HepG2 (cell line): ENCODE data around the gene TSHZ2. TPM values are rescaled to one million over a fixed set of nuclear protein-coding genes. Genes with fewer than 3 reads are reported as not detected.

Experiments used
- ATAC-seq: fragments of 200-7000 bp; cut with Tn5 transposase; 3 replicates; pipeline ENCODE4 v1.9.1; 2020; ENCODE audit warnings: mild to moderate bottlenecking, moderate library complexity
- BruUV-seq: library from RNA; stranded (reverse); fragments of 400-500 nt; replicated peaks from 2 replicates; lab custom pipeline; 2021; lab: Mats Ljungman, UMichigan
- CTCF ChIA-PET: fragments of 300-600 bp; formaldehyde crosslinking; extraction: SDS; loops from one replicate; lab custom pipeline; 2021; ENCODE audit warnings: low total read pairs, inconsistent platforms, low intra/inter-chr PET ratio; lab: Yijun Ruan, JAX
- POLR2A ChIA-PET: fragments of 350-600 bp; sonication (Branson Sonifier 250); formaldehyde crosslinking; loops from one replicate; lab custom pipeline; 2020; ENCODE audit warnings: antibody characterized with exemption, inconsistent platforms; lab: Yijun Ruan, JAX
- DNase-seq: peaks from one replicate; pipeline ENCODE4 v3.0.0-alpha.2; 2015; ENCODE audit warnings: low spot score
- FAIRE-seq: peaks from 3 replicates; lab custom pipeline; 2011; peaks lifted over from hg19 to GRCh38; lab: Jason Lieb, UNC
- H2AFZ ChIP-seq: one replicate; pipeline ENCODE4 v1.6.1; 2011; ENCODE audit warnings: low read length, inconsistent platforms
- H3K27ac ChIP-seq: fragments of 300-600 bp; 3 replicates; pipeline ENCODE4 v1.8.0; 2011; ENCODE audit warnings: mixed run types, mild to moderate bottlenecking, mixed read lengths, low read length, inconsistent platforms; ENCODE audit not compliant: insufficient read depth; ENCODE audit errors: extremely low read length
- H3K27me3 ChIP-seq, 2 experiments: fragments of 200-600 bp in 1 of 2; 2 replicates in 1 of 2; 3 replicates in 1 of 2; pipeline versions ENCODE4 v1.6.0 to v1.8.0; 2011; ENCODE audit warnings: low read length in 2 of 2, mild to moderate bottlenecking in 2 of 2, moderate library complexity in 2 of 2, inconsistent platforms in 1 of 2; ENCODE audit not compliant: insufficient read depth in 2 of 2, control insufficient read depth in 1 of 2
- H3K36me3 ChIP-seq, 2 experiments: fragments of 200-600 bp in 1 of 2; replicated peaks in 1 of 2; 2 replicates in 1 of 2; 3 replicates in 1 of 2; pipeline versions ENCODE4 v1.5.1 to v1.8.0; 2011; ENCODE audit warnings: low read length in 2 of 2, inconsistent platforms in 1 of 2; ENCODE audit not compliant: insufficient read depth in 2 of 2, control insufficient read depth in 1 of 2
- H3K4me1 ChIP-seq: 2 replicates; pipeline ENCODE4 v1.5.1; 2012; ENCODE audit warnings: low read length, inconsistent platforms; ENCODE audit not compliant: insufficient read depth
- H3K4me2 ChIP-seq: 2 replicates; pipeline ENCODE4 v1.6.0; 2011; ENCODE audit warnings: low read depth, low read length, inconsistent platforms
- H3K4me3 ChIP-seq, 3 experiments: fragments of 200-600 bp in 1 of 3; sonication (generic), shearing (Covaris generic) in 1 of 3; replicated peaks in 1 of 3; 2 replicates each; pipeline ENCODE4 v1.5.1; 2011 to 2016; ENCODE audit warnings: low read length in 3 of 3, inconsistent platforms in 2 of 3, low read depth in 2 of 3, mild to moderate bottlenecking in 2 of 3, control low read depth in 1 of 3, mixed read lengths in 1 of 3; ENCODE audit not compliant: insufficient read depth in 1 of 3
- H3K79me2 ChIP-seq: one replicate; pipeline ENCODE4 v1.6.1; 2011; ENCODE audit warnings: low read length, inconsistent platforms; ENCODE audit not compliant: insufficient read depth
- H3K9ac ChIP-seq: 2 replicates; pipeline ENCODE4 v1.6.0; 2011; ENCODE audit warnings: mild to moderate bottlenecking, low read depth, low read length, inconsistent platforms; ENCODE audit not compliant: insufficient read depth
- H3K9me3 ChIP-seq: 2 replicates; pipeline ENCODE4 v1.5.1; 2012; ENCODE audit warnings: mild to moderate bottlenecking, low read length
- H4K20me1 ChIP-seq: 2 replicates; pipeline ENCODE4 v1.6.0; 2011; ENCODE audit warnings: inconsistent platforms, mild to moderate bottlenecking, low read length, moderate library complexity; ENCODE audit not compliant: insufficient read depth
- ATF7 ChIP-seq, 2 experiments: fragments of 450-650 bp in 1 of 2; sonication (generic) in 1 of 2; formaldehyde crosslinking in 1 of 2; IDR thresholded peaks; 2 replicates each; pipeline versions ENCODE4 v1.4.0 to v1.6.1; 2016 to 2020; ENCODE audit warnings: antibody characterized with exemption in 1 of 2, mild to moderate bottlenecking in 1 of 2, missing genetic modification reagents in 1 of 2
- CC2D1A ChIP-seq: sonication (generic); formaldehyde crosslinking; IDR thresholded peaks from 2 replicates; pipeline ENCODE4 v1.8.1; 2023; ENCODE audit warnings: mild to moderate bottlenecking, missing genetic modification reagents
- CCDC6 ChIP-seq: sonication (generic); formaldehyde crosslinking; IDR thresholded peaks from 2 replicates; pipeline ENCODE4 v1.8.1; 2022; ENCODE audit warnings: mild to moderate bottlenecking, missing genetic modification reagents, moderate library complexity
- GLI4 ChIP-seq: sonication (generic); formaldehyde crosslinking; IDR thresholded peaks from 2 replicates; pipeline ENCODE4 v1.5.1; 2020; ENCODE audit warnings: missing genetic modification reagents, mild to moderate bottlenecking, moderate library complexity, borderline replicate concordance
- JUN ChIP-seq: sonication (generic); formaldehyde crosslinking; IDR thresholded peaks from 2 replicates; pipeline ENCODE4 v1.4.0; 2020; ENCODE audit warnings: mild to moderate bottlenecking, missing genetic modification reagents
- MAZ ChIP-seq, 2 experiments: sonication (generic) in 1 of 2; formaldehyde crosslinking in 1 of 2; IDR thresholded peaks; 2 replicates each; pipeline versions ENCODE4 v1.5.0 to v1.6.1; 2012 to 2020; ENCODE audit warnings: low read depth in 2 of 2, mild to moderate bottlenecking in 2 of 2, borderline replicate concordance in 1 of 2, improper control_type of control experiment in 1 of 2, low read length in 1 of 2, missing genetic modification reagents in 1 of 2, moderate library complexity in 1 of 2
- ZNF343 ChIP-seq: sonication (generic); formaldehyde crosslinking; IDR thresholded peaks from 2 replicates; pipeline ENCODE4 v1.4.0; 2020; ENCODE audit warnings: mild to moderate bottlenecking, missing genetic modification reagents
- ZNF441 ChIP-seq: sonication (generic); formaldehyde crosslinking; IDR thresholded peaks from 2 replicates; pipeline ENCODE4 v1.7.0; 2021; ENCODE audit warnings: missing genetic modification reagents, borderline replicate concordance
- ZNF616 ChIP-seq: sonication (generic); formaldehyde crosslinking; IDR thresholded peaks from 2 replicates; pipeline ENCODE4 v1.5.0; 2020; ENCODE audit warnings: low read depth, mild to moderate bottlenecking, missing genetic modification reagents
- ZNF770 ChIP-seq: sonication (generic); formaldehyde crosslinking; IDR thresholded peaks from 2 replicates; pipeline ENCODE4 v1.5.0; 2020; ENCODE audit warnings: mild to moderate bottlenecking, missing genetic modification reagents
- ZNF773 ChIP-seq: sonication (generic); formaldehyde crosslinking; IDR thresholded peaks from 2 replicates; pipeline ENCODE4 v1.4.0; 2020; ENCODE audit warnings: missing genetic modification reagents, borderline replicate concordance
- ZSCAN31 ChIP-seq: sonication (generic); formaldehyde crosslinking; IDR thresholded peaks from 2 replicates; pipeline ENCODE4 v1.5.0; 2020; ENCODE audit warnings: low read depth, mild to moderate bottlenecking, missing genetic modification reagents
- WGBS: methylation state at CpG from one replicate; pipeline ENCODE4 v1.1.6; 2017; ENCODE audit warnings: low lambda C conversion rate; 5-methylcytosine and 5-hydroxymethylcytosine counted together
- in situ Hi-C: cut with HindIII; loops from 2 replicates; pipeline ENCODE4 v1.10.0; 2017; ENCODE audit warnings: low pct_unique_long_range_greater_than_20kb; ENCODE audit not compliant: extremely low pct_ligation_motif_present
- intact Hi-C: fragments of 100-400 bp; cut with micrococcal nuclease; formaldehyde crosslinking; loops from one replicate; pipeline ENCODE4 v1.10.0; 2022; ENCODE audit not compliant: unreplicated experiment
- polyA plus RNA-seq, 8 experiments: library from polyadenylated mRNA; depleted of rRNA in 3 of 8; stranded (reverse) in 7 of 8; unstranded in 1 of 8; fragments of >200 nt; fragmentation: Illumina TruSeq in 4 of 8; extraction: Trizol in 4 of 8; gene quantifications; 2 replicates each; pipeline versions ENCODE4 v1.2.1 to v1.2.3, GENCODE V29; 2011 to 2016; ENCODE audit warnings: low read depth in 4 of 8, missing spikeins in 1 of 8, mixed read lengths in 1 of 8; ENCODE audit not compliant: insufficient read depth in 1 of 8
- total RNA-seq, 5 experiments: library from RNA; depleted of rRNA; stranded (reverse); fragments of >200 nt; fragmentation: Illumina TruSeq; extraction: Trizol; gene quantifications; 2 replicates each; pipeline ENCODE4 v1.2.3, GENCODE V29; 2016; ENCODE audit warnings: low read depth in 1 of 5
- TF ChIP-seq, protein P1 (sequence below): sonication (generic); formaldehyde crosslinking; IDR thresholded peaks from 2 replicates; pipeline ENCODE4 v1.4.0; 2020; ENCODE audit warnings: mild to moderate bottlenecking, missing genetic modification reagents

TSHZ2 gene
- total and polyA plus RNA-seq, 2 of the 13 experiments (the other 11 are each of a cell fraction or from before 2014, with no cell fraction given): 0.01 TPM; not detected in 1

DNA sequence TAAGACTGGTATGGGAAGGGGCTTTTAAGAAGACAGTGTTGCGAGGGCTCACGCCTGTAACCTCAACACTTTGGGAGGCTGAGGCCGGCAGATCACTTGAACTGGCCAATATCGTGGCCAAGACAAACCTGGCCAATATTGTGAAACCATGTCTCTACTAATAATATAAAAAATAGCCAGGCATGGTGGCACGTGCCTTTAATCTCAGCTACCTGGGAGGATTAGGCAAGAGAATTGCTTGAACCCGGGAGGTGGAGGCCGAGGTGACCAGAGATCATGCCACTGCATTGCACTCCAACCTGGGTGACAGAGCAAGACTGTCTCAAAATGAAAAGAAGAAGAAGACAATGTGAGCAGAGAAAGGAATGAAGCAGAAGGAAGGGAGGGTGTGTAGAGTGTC is 242.2 kb downstream of the TSHZ2 start:
- DNase-seq: no peak
- no peak overlapping the region for H3K4me3 ChIP-seq
- H4K20me1 ChIP-seq: no peaks in the 10 kb centered on the region
- BruUV-seq: no TSS peak
- no peaks in the 10 kb centered on the region for H3K79me2 ChIP-seq
- no peak for FAIRE-seq
- no peak for ATAC-seq
- H3K27me3 ChIP-seq: peaks cover 0 to 11% of the 10 kb centered on the region in 2 experiments; a peak in 2 of 5 replicates
- no peaks in the 10 kb centered on the region for H3K4me1 ChIP-seq
- H2AFZ ChIP-seq: no peak overlapping the region
- H3K4me2 ChIP-seq: no peak overlapping the region
- no peak for TF ChIP-seq ZSCAN31
- no peak for TF ChIP-seq CC2D1A (CRISPR knock-in tag)
- TF ChIP-seq, protein P1, sequence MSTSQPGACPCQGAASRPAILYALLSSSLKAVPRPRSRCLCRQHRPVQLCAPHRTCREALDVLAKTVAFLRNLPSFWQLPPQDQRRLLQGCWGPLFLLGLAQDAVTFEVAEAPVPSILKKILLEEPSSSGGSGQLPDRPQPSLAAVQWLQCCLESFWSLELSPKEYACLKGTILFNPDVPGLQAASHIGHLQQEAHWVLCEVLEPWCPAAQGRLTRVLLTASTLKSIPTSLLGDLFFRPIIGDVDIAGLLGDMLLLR: no peak
- no peak for TF ChIP-seq ZNF441
- no peak for TF ChIP-seq GLI4
- TF ChIP-seq ATF7 (IDR thresholded peaks at IDR 0.05): no peak
- no peak for TF ChIP-seq ATF7 (CRISPR knock-in tag; IDR thresholded peaks at IDR 0.05)
- TF ChIP-seq JUN: no peak
- TF ChIP-seq CCDC6 (CRISPR knock-in tag): no peak
- TF ChIP-seq ZNF773 (CRISPR knock-in tag): no peak
- no peak for TF ChIP-seq ZNF616
- TF ChIP-seq ZNF770: no peak
- TF ChIP-seq MAZ (IDR thresholded peaks at IDR 0.05; ENCODE audit: borderline replicate concordance, low read depth, low read length): no peak
- no peak for TF ChIP-seq MAZ (CRISPR knock-in tag; IDR thresholded peaks at IDR 0.05; ENCODE audit: low read depth)
- no peak for TF ChIP-seq ZNF343
- H3K27ac ChIP-seq: no peak overlapping the region
- no peak overlapping the region for H3K9ac ChIP-seq
- POLR2A ChIA-PET: no interaction called here
- no peaks in the 10 kb centered on the region for H3K9me3 ChIP-seq
- CTCF ChIA-PET: no interaction called here
- WGBS: 36% methylated on average over 7 of the region's 7 CpGs
- intact Hi-C loops: loop anchor here (10.0 kb wide), 1 partner anchor 270 kb away; no protein-coding TSS in a partner anchor
- in situ Hi-C loops: loop anchor here (5.0 to 25.0 kb wide), 3 partner anchors 323 to 900 kb away; no protein-coding TSS in a partner anchor
- no peaks in the 10 kb centered on the region for H3K36me3 ChIP-seq
